ENCODE data around the gene CYTH3.

CYTH3 gene

GRCh38 chr7:6158424-6159096 lies 113.9 kb downstream of the CYTH3 start:
- Histone ChIP-seq H3K27ac (no peak overlapping the region), H3K4me3 (no peak overlapping the region), H3K4me1 (peaks cover 0 to 31% (median 18%) of the 10 kb centered on the region in 4 donors), H3K9me3 (no peaks in the 10 kb centered on the region), H3K27me3 (no peaks in the 10 kb centered on the region), H3K36me3 (peaks cover 31 to 77% (median 67%) of the 10 kb centered on the region in 3 donors)
- no peak for DNase-seq
- intact Hi-C loops (cut with DNase I; ENCODE audit: low total_unique reads), result no loop called here
- no peak for TF ChIP-seq CTCF (IDR thresholded peaks at IDR 0.05)

GRCh38 chr7:6157685-6158423 lies 114.6 kb downstream of the CYTH3 start:
- intact Hi-C loops (cut with DNase I; ENCODE audit: low total_unique reads), result no loop called here
- no peaks in the 10 kb centered on the region for H3K27me3 ChIP-seq
- no peaks in the 10 kb centered on the region for H3K9me3 ChIP-seq
- H3K27ac ChIP-seq, result no peak overlapping the region
- no peak for TF ChIP-seq CTCF (IDR thresholded peaks at IDR 0.05)
- DNase-seq, result no peak
- peaks cover 0 to 27% (median 16%) of the 10 kb centered on the region in 4 donors for H3K4me1 ChIP-seq
- H3K36me3 ChIP-seq, result peaks cover 31 to 76% (median 73%) of the 10 kb centered on the region in 3 donors
- H3K4me3 ChIP-seq, result no peak overlapping the region

- TF ChIP-seq CTCF (IDR thresholded peaks at IDR 0.05), result no peak
- no peaks in the 10 kb centered on the region for H3K9me3 ChIP-seq
- H3K36me3 ChIP-seq, result peaks cover 42 to 84% (median 81%) of the 10 kb centered on the region in 3 donors
- H3K27me3 ChIP-seq, result no peaks in the 10 kb centered on the region
- intact Hi-C loops (cut with DNase I; ENCODE audit: low total_unique reads), result no loop called here
- no peak overlapping the region for H3K4me3 ChIP-seq
- no peak for DNase-seq
- no peak overlapping the region for H3K27ac ChIP-seq
- peaks cover 0 to 16% (median 8%) of the 10 kb centered on the region in 4 donors for H3K4me1 ChIP-seq
Measured at GRCh38 chr7:6156734-6157133, 115.7 kb downstream of the CYTH3 start.

GRCh38 chr7:6155596-6155995 lies 116.8 kb downstream of the CYTH3 start:
- Histone ChIP-seq H3K4me3 (no peak overlapping the region), H3K4me1 (peaks cover 0 to 9% (median 5%) of the 10 kb centered on the region in 4 donors), H3K9me3 (no peaks in the 10 kb centered on the region), H3K36me3 (peaks cover 53 to 92% (median 88%) of the 10 kb centered on the region in 3 donors), H3K27ac (no peak overlapping the region), H3K27me3 (no peaks in the 10 kb centered on the region)
- DNase-seq, result no peak
- no peak for TF ChIP-seq CTCF (IDR thresholded peaks at IDR 0.05)
- intact Hi-C loops (cut with DNase I; ENCODE audit: low total_unique reads), result no loop called here

GRCh38 chr7:6154542-6155404 lies 117.7 kb downstream of the CYTH3 start:
- TF ChIP-seq CTCF (IDR thresholded peaks at IDR 0.05), result no peak
- intact Hi-C loops (cut with DNase I; ENCODE audit: low total_unique reads), result no loop called here
- no peak overlapping the region for H3K27ac ChIP-seq
- DNase-seq, result peak in 1 of 2 donors; percentile 53
- no peaks in the 10 kb centered on the region for H3K27me3 ChIP-seq
- no peak overlapping the region for H3K4me3 ChIP-seq
- H3K9me3 ChIP-seq, result no peaks in the 10 kb centered on the region
- H3K36me3 ChIP-seq, result peaks cover 61 to 99% (median 96%) of the 10 kb centered on the region in 3 donors
- peaks cover 0 to 2% (median 0%) of the 10 kb centered on the region in 4 donors for H3K4me1 ChIP-seq
